HG02943 (cell line): Measurements from ENCODE around the gene EZH2.
A peak's percentile ranks its signal among the peaks of the same experiment; 100 is the strongest.

Experiments
- ATAC-seq: cut with Tn5 transposase; IDR thresholded peaks from one replicate; pipeline ENCODE4 v1.9.1; 2021; ENCODE audit warnings: mild to moderate bottlenecking, low read depth, moderate library complexity; ENCODE audit not compliant: unreplicated experiment

EZH2 gene

GRCh38 chr7:148903504-148903903 is 19.4 kb upstream of the EZH2 start:
- ATAC-seq: no peak

- ATAC-seq: no peak
Measured at GRCh38 chr7:148901178-148901577, 17.1 kb upstream of the EZH2 start.

GRCh38 chr7:148898845-148899484 is 14.9 kb upstream of the EZH2 start:
- ATAC-seq: no peak

GRCh38 chr7:148894591-148894990 is 10.5 kb upstream of the EZH2 start:
- ATAC-seq: no peak

- ATAC-seq: no peak
Measured at GRCh38 chr7:148893071-148893470, 9.0 kb upstream of the EZH2 start.

GRCh38 chr7:148888300-148888699 is 4.2 kb upstream of the EZH2 start:
- no peak for ATAC-seq

GRCh38 chr7:148886844-148887243 is 2.8 kb upstream of the EZH2 start:
- ATAC-seq: no peak

- ATAC-seq: peak; percentile 86
Measured at GRCh38 chr7:148884299-148885022, 370 bp upstream of the EZH2 start.

GRCh38 chr7:148883266-148884048 is 634 bp downstream of the EZH2 start:
- peak; percentile 33 for ATAC-seq

GRCh38 chr7:148882841-148883265 is 1.2 kb downstream of the EZH2 start:
- no peak for ATAC-seq

- ATAC-seq: no peak
Measured at GRCh38 chr7:148882192-148882591, 1.9 kb downstream of the EZH2 start.

GRCh38 chr7:148878317-148878716 is 5.8 kb downstream of the EZH2 start:
- no peak for ATAC-seq

- no peak for ATAC-seq
Measured at GRCh38 chr7:148877517-148877916, 6.6 kb downstream of the EZH2 start.

GRCh38 chr7:148872188-148872587 is 11.9 kb downstream of the EZH2 start:
- no peak for ATAC-seq

GRCh38 chr7:148871551-148871950 is 12.5 kb downstream of the EZH2 start:
- no peak for ATAC-seq

- ATAC-seq: no peak
Measured at GRCh38 chr7:148871030-148871429, 13.1 kb downstream of the EZH2 start.

- no peak for ATAC-seq
Measured at GRCh38 chr7:148868378-148868674, 15.8 kb downstream of the EZH2 start.

- ATAC-seq: no peak
Measured at GRCh38 chr7:148867596-148868377, 16.3 kb downstream of the EZH2 start.

- no peak for ATAC-seq
Measured at GRCh38 chr7:148866362-148866761, 17.7 kb downstream of the EZH2 start.

- no peak for ATAC-seq
Measured at GRCh38 chr7:148865283-148865682, 18.8 kb downstream of the EZH2 start.

GRCh38 chr7:148863324-148863723 is 20.8 kb downstream of the EZH2 start:
- ATAC-seq: no peak
